Stimulated activated naive CD8-positive, alpha-beta T cell treated with anti-CD3 and anti-CD28 coated beads, Interleukin-15, amount 100 ng/mL, for 72 hours (primary cell): Measurements from ENCODE around the gene FUBP1.
"Not testable (repeated sequence)": the region's sequence is repeated elsewhere in the genome, so short reads cannot be mapped to it uniquely, and the experiment has no call there.

Experiments
- ATAC-seq: fragments of 150-1000 bp; cut with Tn5 transposase; 2 replicates; pipeline ENCODE4 v1.10.0; 2021; ENCODE audit warnings: mild to moderate bottlenecking, moderate library complexity
- DNase-seq, 2 donors: peaks; one replicate each; pipeline ENCODE4 v3.0.0; 2021 to 2022
- H3K27ac Mint-ChIP-seq, 2 donors: one replicate each; pipeline ENCODE4 v1.8.0; 2022; ENCODE audit warnings: mild to moderate bottlenecking in 2 of 2, mixed read lengths in 2 of 2, moderate library complexity in 2 of 2
- H3K27me3 Mint-ChIP-seq: one replicate; pipeline ENCODE4 v1.8.0; 2022; ENCODE audit warnings: mixed read lengths
- H3K4me1 Mint-ChIP-seq: one replicate; pipeline ENCODE4 v1.8.0; 2022; ENCODE audit warnings: mild to moderate bottlenecking, mixed read lengths
- H3K4me3 Mint-ChIP-seq, 2 donors: one replicate each; pipeline ENCODE4 v1.8.0; 2022; ENCODE audit warnings: mild to moderate bottlenecking in 2 of 2, mixed read lengths in 2 of 2, moderate library complexity in 1 of 2
- H3K9me3 Mint-ChIP-seq, 2 donors: one replicate each; pipeline ENCODE4 v1.8.0; 2022; ENCODE audit warnings: mixed read lengths in 2 of 2

FUBP1 gene

DNA sequence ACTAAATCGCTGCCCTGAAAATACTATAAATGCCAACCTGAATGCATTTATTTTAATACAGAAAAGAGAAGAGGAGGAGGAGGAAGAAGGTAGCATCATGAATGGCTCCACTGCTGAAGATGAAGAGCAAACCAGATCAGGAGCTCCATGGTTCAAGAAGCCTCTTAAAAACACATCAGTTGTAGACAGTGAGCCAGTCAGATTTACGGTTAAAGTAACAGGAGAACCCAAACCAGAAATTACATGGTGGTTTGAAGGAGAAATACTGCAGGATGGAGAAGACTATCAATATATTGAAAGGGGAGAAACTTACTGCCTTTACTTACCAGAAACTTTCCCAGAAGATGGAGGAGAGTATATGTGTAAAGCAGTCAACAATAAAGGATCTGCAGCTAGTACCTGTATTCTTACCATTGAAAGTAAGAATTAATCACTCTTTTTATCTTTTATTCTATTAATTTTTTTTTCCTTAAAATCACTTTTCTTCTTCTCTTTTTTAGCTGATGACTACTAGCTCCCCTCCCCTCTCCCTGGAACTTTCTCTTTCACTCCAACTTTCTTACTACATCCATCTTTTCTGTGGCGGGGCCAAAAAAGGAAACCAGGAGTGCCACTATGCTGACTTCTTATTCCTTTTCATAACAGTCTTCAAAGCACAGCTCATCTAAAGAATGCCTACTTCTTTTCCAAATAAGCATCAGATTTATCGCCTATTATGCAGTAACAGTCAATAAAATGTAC is 36.3 kb downstream of the FUBP1 start:
- ATAC-seq = no peak
- Mint-ChIP-seq H3K27ac (peak overlapping the region in 1 of 2 donors; percentile 68), H3K9me3 (peaks cover 0 to 4% of the 10 kb centered on the region in 2 donors), H3K4me3 (no peak overlapping the region), H3K4me1 (peaks cover 23% of the 10 kb centered on the region), H3K27me3 (no peaks in the 10 kb centered on the region)
- DNase-seq = no peak

- H3K9me3 Mint-ChIP-seq = peaks cover 0 to 4% of the 10 kb centered on the region in 2 donors
- H3K4me1 Mint-ChIP-seq = peaks cover 23% of the 10 kb centered on the region
- DNase-seq (no peak), ATAC-seq (peak; percentile 80)
- peak overlapping the region in 1 of 2 donors; percentile 14 for H3K27ac Mint-ChIP-seq
- H3K4me3 Mint-ChIP-seq = no peak overlapping the region
- no peaks in the 10 kb centered on the region for H3K27me3 Mint-ChIP-seq
Observed at GRCh38 chr1:77940921-77941570, 37.8 kb downstream of the FUBP1 start.

- no peak for ATAC-seq
- Mint-ChIP-seq H3K27ac (no peak overlapping the region), H3K4me1 (peaks cover 23% of the 10 kb centered on the region), H3K4me3 (no peak overlapping the region), H3K9me3 (peaks cover 0 to 4% of the 10 kb centered on the region in 2 donors), H3K27me3 (no peaks in the 10 kb centered on the region)
- DNase-seq = no peak
Observed at GRCh38 chr1:77938651-77939050, 40.2 kb downstream of the FUBP1 start.

GRCh38 chr1:77929806-77930205 is 49.1 kb downstream of the FUBP1 start:
- Mint-ChIP-seq H3K27ac (no peak overlapping the region), H3K9me3 (no peaks in the 10 kb centered on the region), H3K27me3 (no peaks in the 10 kb centered on the region), H3K4me3 (no peak overlapping the region), H3K4me1 (peaks cover 6% of the 10 kb centered on the region)
- ATAC-seq (no peak), DNase-seq (no peak)

DNA sequence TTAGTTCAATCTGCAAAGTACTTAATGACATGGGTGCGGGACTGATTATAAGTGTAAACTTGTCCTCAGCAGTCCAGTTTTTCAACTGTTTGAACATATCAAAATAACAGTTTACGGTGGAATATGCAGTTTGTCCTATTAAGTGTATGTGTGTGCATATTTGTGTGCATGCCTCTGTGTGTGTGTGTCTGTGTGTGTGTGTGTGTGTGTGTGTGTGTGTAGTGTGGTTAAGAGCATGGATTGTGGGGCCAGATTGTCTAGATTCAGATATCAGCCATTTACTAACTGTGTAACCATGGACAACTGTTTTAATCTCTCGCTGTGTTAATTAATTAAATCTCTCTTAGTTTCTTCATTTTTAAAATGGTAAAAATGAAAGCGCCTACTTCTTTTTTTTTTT is 51.5 kb downstream of the FUBP1 start:
- no peaks in the 10 kb centered on the region for H3K27me3 Mint-ChIP-seq
- peak overlapping the region; percentile 49 to 57 for H3K4me3 Mint-ChIP-seq
- peaks cover 6% of the 10 kb centered on the region for H3K4me1 Mint-ChIP-seq
- no peaks in the 10 kb centered on the region for H3K9me3 Mint-ChIP-seq
- H3K27ac Mint-ChIP-seq = no peak overlapping the region
- DNase-seq = no peak
- ATAC-seq = no peak

DNA sequence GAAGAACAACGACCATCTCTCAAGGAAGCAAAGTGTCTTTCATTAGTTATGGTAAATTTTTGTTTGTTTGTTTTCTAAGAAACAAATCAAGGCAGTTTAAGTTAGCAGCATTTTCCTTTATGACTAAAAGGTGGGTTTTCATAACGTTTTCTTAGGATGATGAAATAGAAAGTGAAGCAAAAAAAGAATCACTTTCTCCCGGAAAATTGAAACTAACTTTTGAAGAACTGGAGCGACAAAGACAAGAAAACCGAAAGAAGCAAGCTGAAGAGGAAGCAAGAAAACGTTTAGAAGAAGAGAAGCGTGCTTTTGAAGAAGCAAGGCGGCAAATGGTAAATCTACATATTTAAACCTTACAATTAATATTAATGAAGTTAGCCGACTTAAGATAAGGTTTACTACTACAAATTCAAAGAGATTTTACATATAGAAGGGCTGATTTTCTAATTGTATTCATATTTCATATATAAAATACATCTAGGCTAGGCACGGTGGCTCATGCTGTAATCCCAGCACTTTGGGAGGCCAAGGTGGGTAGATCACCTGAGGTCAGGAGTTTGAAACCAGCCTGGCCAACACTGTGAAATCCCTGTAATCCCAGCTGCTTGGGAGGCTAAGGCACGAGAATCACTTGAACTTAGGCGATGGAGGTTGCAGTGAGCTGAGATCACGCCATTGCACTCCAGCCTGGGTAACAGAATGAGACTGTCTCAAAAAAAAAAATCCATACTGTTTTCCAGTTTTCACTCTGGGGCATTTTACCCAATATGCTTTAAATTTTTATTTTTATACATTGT is 52.1 kb downstream of the FUBP1 start:
- DNase-seq = no peak
- Mint-ChIP-seq H3K4me3 (peak overlapping the region; percentile 61 to 69), H3K27ac (peak overlapping the region; percentile 77 to 86), H3K27me3 (no peaks in the 10 kb centered on the region), H3K9me3 (no peaks in the 10 kb centered on the region), H3K4me1 (peaks cover 6% of the 10 kb centered on the region)
- no peak for ATAC-seq

DNA sequence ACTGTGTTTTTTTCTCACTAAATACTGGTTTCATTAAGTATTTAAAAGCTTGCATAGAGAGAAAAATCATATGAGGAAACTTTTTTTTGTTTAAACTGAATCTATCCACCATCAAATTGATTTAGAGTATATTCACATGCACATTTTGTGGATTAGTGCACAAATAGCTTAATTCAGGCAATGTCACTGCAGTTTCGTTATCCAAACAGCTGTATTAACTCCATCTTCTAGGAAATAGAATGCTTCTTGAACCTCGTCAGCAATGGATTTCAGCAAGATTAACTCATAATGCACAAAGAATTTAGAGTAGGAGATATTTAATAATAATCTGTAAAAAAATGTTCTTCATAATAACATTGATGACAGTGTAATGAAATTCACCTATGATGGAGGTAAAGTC is 52.9 kb downstream of the FUBP1 start:
- no peak overlapping the region for H3K4me3 Mint-ChIP-seq
- no peaks in the 10 kb centered on the region for H3K9me3 Mint-ChIP-seq
- no peak for ATAC-seq
- H3K27me3 Mint-ChIP-seq = no peaks in the 10 kb centered on the region
- H3K4me1 Mint-ChIP-seq = peaks cover 6% of the 10 kb centered on the region
- no peak for DNase-seq
- H3K27ac Mint-ChIP-seq = no peak overlapping the region

- Mint-ChIP-seq H3K4me1 (peaks cover 6% of the 10 kb centered on the region), H3K4me3 (no peak overlapping the region), H3K27me3 (no peaks in the 10 kb centered on the region), H3K27ac (no peak overlapping the region), H3K9me3 (no peaks in the 10 kb centered on the region)
- no peak for ATAC-seq
- DNase-seq = no peak
Observed at GRCh38 chr1:77925518-77925917, 53.4 kb downstream of the FUBP1 start.

- not testable (repeated sequence) for H3K27me3 Mint-ChIP-seq, H3K9me3 Mint-ChIP-seq, H3K4me3 Mint-ChIP-seq, ATAC-seq, DNase-seq, H3K27ac Mint-ChIP-seq, H3K4me1 Mint-ChIP-seq
Observed at GRCh38 chr1:77918918-77919317, 60.0 kb downstream of the FUBP1 start.

- no peak overlapping the region for H3K4me3 Mint-ChIP-seq
Observed at GRCh38 chr1:77910116-77910515, 68.8 kb downstream of the FUBP1 start.

DNA sequence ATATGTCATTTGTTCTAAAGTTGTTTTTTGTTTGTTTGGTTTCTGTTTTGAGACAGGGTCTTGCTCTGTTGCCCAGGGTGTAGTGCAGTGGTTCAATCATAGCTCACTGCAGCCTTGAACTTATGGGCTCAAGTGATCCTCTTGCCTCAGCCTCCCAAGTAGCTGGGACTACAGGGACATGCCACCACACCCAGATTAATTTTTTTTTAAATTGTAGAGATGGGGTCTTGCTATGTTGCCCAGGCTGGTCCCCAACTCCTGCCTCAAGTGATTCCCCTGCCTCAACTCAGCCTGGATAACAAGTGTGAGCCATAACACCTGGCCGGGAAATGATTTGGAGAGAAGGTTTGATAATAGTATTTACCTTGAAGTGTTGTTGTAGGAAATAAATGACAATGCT is 72.2 kb downstream of the FUBP1 start:
- Mint-ChIP-seq H3K9me3 (no peaks in the 10 kb centered on the region), H3K4me1 (no peaks in the 10 kb centered on the region), H3K27me3 (no peaks in the 10 kb centered on the region), H3K4me3 (no peak overlapping the region), H3K27ac (no peak overlapping the region)
- ATAC-seq (no peak), DNase-seq (no peak)

More at GRCh38 chr1:77910116-77910515, 68.8 kb downstream of the FUBP1 start:
- ATAC-seq = no peak
- no peak for DNase-seq
- H3K9me3 Mint-ChIP-seq = no peaks in the 10 kb centered on the region
- H3K27ac Mint-ChIP-seq = no peak overlapping the region
- no peaks in the 10 kb centered on the region for H3K27me3 Mint-ChIP-seq
- H3K4me1 Mint-ChIP-seq = no peaks in the 10 kb centered on the region

DNA sequence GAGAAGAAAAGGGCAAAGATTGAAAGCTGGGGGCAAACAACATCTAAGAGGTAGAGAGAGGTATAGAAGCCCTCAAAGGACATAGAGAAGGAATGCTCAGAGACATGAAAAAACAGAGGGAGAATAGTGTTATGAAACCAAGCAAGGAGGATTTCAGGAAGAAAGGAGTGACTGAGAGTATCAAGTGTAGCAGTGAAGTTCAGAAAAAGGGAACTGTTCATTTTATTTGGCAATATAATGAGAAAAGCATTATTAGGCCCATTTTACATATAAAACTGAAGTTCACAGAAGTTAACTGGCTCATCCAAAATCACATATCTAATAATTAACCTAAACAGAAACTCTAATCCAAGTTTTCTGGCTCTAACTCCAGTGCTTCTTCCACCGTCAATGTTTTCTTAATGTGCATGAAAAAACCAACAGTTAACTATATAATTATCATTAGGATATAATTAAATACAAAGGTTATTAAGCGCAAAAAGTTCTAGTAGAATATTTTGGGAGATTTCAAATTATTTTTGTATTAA is 72.8 kb downstream of the FUBP1 start:
- H3K27me3 Mint-ChIP-seq = no peaks in the 10 kb centered on the region
- DNase-seq = no peak

DNA sequence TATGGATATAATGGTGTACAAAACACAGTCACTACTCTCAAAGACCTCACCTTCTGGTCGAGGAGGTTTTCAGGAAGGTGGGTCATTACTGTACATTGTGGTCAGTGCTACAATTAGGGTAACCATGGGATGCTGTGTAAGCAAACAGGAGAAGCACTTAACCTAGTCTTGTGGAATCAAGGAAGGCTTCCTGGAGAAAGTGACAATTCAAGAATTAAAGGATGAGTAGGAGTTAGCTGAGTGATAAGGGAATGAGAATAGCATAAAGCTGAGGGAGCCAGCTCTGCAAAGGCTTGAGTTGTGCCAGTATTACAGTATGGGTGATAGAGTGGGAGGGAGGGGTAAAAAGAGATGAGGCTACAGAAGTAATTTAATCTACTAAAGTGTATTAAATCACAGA is 73.3 kb downstream of the FUBP1 start:
- Mint-ChIP-seq H3K27me3 (no peaks in the 10 kb centered on the region), H3K4me1 (no peaks in the 10 kb centered on the region), H3K9me3 (no peaks in the 10 kb centered on the region), H3K27ac (no peak overlapping the region), H3K4me3 (no peak overlapping the region)
- DNase-seq (no peak), ATAC-seq (no peak)

More for the DNA sequence above, 72.8 kb downstream of the FUBP1 start:
- Mint-ChIP-seq H3K4me1 (no peaks in the 10 kb centered on the region), H3K4me3 (no peak overlapping the region), H3K9me3 (no peaks in the 10 kb centered on the region), H3K27ac (no peak overlapping the region)
- no peak for ATAC-seq

- Mint-ChIP-seq H3K4me3 (no peak overlapping the region), H3K27me3 (no peaks in the 10 kb centered on the region), H3K9me3 (no peaks in the 10 kb centered on the region), H3K4me1 (no peaks in the 10 kb centered on the region), H3K27ac (no peak overlapping the region)
- peak; percentile 9 to 19 for DNase-seq
- ATAC-seq = peak; percentile 43
Observed at GRCh38 chr1:77900687-77901293, 78.1 kb downstream of the FUBP1 start.

DNA sequence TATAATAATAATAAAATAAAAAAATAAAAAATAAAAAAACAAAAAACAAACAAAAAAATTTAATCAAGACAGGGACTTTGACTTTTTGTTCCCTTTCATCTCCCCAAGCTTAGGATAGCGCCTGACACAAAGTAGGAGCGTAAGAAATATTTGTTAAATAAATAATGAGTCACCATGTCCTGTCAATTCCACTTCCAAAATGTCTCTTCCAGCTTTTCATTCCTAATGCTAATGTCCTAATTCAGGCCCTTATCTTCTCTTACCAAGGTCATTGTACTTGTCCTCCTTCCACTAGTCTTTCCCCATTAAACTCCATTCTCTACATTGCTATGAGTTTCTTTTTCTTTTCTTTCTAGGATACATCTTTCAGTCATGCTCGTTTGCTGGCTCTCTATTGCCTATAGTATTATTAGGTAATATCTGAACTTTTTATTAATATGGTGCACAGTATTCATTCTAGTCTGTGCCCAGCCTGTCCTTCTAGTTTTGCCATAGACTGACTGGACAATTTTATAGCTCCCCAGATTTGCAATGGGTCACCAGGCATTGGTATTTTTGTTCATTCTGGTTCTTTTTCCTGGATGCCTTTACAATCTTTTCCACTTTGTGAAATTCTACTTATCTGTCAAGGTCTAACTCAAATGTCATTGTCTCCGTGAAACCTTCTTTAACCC is 79.1 kb downstream of the FUBP1 start:
- H3K9me3 Mint-ChIP-seq = no peaks in the 10 kb centered on the region
- no peaks in the 10 kb centered on the region for H3K4me1 Mint-ChIP-seq
- H3K27me3 Mint-ChIP-seq = no peaks in the 10 kb centered on the region
- DNase-seq (no peak), ATAC-seq (no peak)
- H3K4me3 Mint-ChIP-seq = no peak overlapping the region
- no peak overlapping the region for H3K27ac Mint-ChIP-seq
